ENCODE measurements around the gene UNC5A. TPM values are rescaled to one million over a fixed set of nuclear protein-coding genes. Genes with fewer than 3 reads are reported as not detected.

Gene UNC5A
- total and polyA plus RNA-seq, 9 of the 15 experiments (the other 6 are each of a cell fraction or from before 2014, with no cell fraction given): not detected

DNA sequence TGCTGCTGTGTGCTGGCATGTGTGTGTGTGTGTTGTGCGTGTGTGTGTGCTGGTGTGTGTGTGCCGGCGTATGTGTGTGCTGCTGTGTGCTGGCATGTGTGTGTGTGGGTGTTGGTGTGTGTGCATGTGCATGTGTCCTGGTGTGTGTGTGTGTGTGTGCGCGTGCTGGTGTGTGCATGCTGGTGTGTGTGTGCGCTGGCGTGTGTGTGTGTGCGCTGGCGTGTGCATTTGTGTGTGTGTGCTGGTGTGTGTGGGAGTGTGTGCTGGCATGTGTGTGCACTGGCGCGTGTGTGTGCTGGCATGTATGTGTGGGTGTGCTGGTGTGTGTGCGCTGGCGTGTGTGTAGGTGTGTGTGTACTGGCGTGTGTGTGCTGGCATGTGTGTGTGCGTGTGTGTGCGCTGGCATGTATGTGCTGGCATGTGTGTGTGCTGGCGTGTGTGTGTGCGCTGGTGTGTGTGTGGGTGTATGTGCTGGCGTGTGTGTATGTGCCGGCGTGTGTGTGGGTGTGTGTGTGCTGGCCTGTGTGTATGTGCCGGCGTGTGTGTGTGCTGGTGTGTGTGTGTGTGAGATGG lies 20.1 kb downstream of the UNC5A start:
- no peak overlapping the region for H2AFZ ChIP-seq (ENCODE audit: low read depth, low read length)
- intact Hi-C loops (cut with micrococcal nuclease) (no loop called here), in situ Hi-C loops (cut with MboI) (no loop called here)
- H3K79me2 ChIP-seq (ENCODE audit: control insufficient read depth, insufficient read depth, low read length): no peaks in the 10 kb centered on the region
- DNase-seq (ENCODE audit: extremely low read depth in 1 of 4, low spot score in 3 of 4) (no peak), FAIRE-seq (no peak), ATAC-seq (no peak)
- WGBS (ENCODE audit: insufficient coverage, low coverage, missing lambda C conversion rate): 19% methylated on average over 19 of the region's 23 CpGs
- BruUV-seq (replicated peaks): no TSS peak
- peaks cover 6 to 31% of the 10 kb centered on the region in 2 experiments; a peak in 4 of 5 replicates for H3K27me3 ChIP-seq (ENCODE audit: control insufficient read depth in 2 of 2, insufficient read depth in 2 of 2, low read length in 2 of 2)
- H3K9ac ChIP-seq (ENCODE audit: insufficient read depth in 1 of 2, low read depth in 2 of 2, low read length in 2 of 2): no peak overlapping the region
- 0 out of 2 replicates have a peak, but pooled peaks cover 7% of the 10 kb centered on the region for H4K20me1 ChIP-seq (replicated peaks; ENCODE audit: control insufficient read depth, insufficient read depth, low read length)
- H3K36me3 ChIP-seq (ENCODE audit: control insufficient read depth, insufficient read depth, low read length): no peaks in the 10 kb centered on the region
- H3K4me3 ChIP-seq: no peak overlapping the region
- H3K4me1 ChIP-seq (replicated peaks in 1 of 2; ENCODE audit: control insufficient read depth in 2 of 2, insufficient read depth in 2 of 2, low read length in 2 of 2): no peaks in the 10 kb centered on the region; a peak in 2 of 5 replicates
- POLR2A ChIA-PET: no interaction called here
- H3K4me2 ChIP-seq (ENCODE audit: insufficient read depth, low read length): no peak overlapping the region
- no peaks in the 10 kb centered on the region for H3K9me3 ChIP-seq (replicated peaks; ENCODE audit: control insufficient read depth, insufficient read depth, low read depth, low read length)
- peaks cover 3% of the 10 kb centered on the region for H3K9me1 ChIP-seq (ENCODE audit: control insufficient read depth, insufficient read depth, low read length)
- TF ChIP-seq MYBL2 (IDR thresholded peaks at IDR 0.05; ENCODE audit: low read depth) (no peak), MYBL2 (CRISPR knock-in tag; IDR thresholded peaks at IDR 0.05; ENCODE audit: borderline replicate concordance) (no peak), ZNF175 (CRISPR knock-in tag; IDR thresholded peaks at IDR 0.05; ENCODE audit: low read depth) (no peak), HDAC3 (IDR thresholded peaks at IDR 0.05; ENCODE audit: borderline replicate concordance, partially characterized antibody) (no peak), ZNF436 (CRISPR knock-in tag; IDR thresholded peaks at IDR 0.05) (no peak), POLR2H (tag; IDR thresholded peaks at IDR 0.05; ENCODE audit: low read depth) (no peak), ZNF785 (CRISPR knock-in tag; IDR thresholded peaks at IDR 0.05) (no peak), GABPA (tag; conservative IDR thresholded peaks at IDR 0.05; ENCODE audit: low read depth) (no peak), KHSRP (IDR thresholded peaks at IDR 0.05) (no peak), ZNF232 (CRISPR knock-in tag; IDR thresholded peaks at IDR 0.05) (no peak), JUND (IDR thresholded peaks at IDR 0.05; ENCODE audit: borderline replicate concordance, low read depth, low read length) (no peak), JUND (tag; IDR thresholded peaks at IDR 0.05; ENCODE audit: borderline replicate concordance, low read depth, low read length) (no peak), EGR1 (conservative IDR thresholded peaks at IDR 0.05) (no peak), ZNF212 (CRISPR knock-in tag; IDR thresholded peaks at IDR 0.05) (no peak), TSC22D4 (tag; IDR thresholded peaks at IDR 0.05) (no peak), C11orf30 (IDR thresholded peaks at IDR 0.05; ENCODE audit: low read depth) (no peak), RB1 (IDR thresholded peaks at IDR 0.05; ENCODE audit: low read depth) (no peak)
- TF ChIP-seq, protein P1, sequence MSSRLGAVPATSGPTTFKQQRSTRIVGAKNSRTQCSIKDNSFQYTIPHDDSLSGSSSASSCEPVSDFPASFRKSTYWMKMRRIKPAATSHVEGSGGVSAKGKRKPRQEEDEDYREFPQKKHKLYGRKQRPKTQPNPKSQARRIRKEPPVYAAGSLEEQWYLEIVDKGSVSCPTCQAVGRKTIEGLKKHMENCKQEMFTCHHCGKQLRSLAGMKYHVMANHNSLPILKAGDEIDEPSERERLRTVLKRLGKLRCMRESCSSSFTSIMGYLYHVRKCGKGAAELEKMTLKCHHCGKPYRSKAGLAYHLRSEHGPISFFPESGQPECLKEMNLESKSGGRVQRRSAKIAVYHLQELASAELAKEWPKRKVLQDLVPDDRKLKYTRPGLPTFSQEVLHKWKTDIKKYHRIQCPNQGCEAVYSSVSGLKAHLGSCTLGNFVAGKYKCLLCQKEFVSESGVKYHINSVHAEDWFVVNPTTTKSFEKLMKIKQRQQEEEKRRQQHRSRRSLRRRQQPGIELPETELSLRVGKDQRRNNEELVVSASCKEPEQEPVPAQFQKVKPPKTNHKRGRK (tag; IDR thresholded peaks at IDR 0.05): no peak
- TF ChIP-seq, protein P2, sequence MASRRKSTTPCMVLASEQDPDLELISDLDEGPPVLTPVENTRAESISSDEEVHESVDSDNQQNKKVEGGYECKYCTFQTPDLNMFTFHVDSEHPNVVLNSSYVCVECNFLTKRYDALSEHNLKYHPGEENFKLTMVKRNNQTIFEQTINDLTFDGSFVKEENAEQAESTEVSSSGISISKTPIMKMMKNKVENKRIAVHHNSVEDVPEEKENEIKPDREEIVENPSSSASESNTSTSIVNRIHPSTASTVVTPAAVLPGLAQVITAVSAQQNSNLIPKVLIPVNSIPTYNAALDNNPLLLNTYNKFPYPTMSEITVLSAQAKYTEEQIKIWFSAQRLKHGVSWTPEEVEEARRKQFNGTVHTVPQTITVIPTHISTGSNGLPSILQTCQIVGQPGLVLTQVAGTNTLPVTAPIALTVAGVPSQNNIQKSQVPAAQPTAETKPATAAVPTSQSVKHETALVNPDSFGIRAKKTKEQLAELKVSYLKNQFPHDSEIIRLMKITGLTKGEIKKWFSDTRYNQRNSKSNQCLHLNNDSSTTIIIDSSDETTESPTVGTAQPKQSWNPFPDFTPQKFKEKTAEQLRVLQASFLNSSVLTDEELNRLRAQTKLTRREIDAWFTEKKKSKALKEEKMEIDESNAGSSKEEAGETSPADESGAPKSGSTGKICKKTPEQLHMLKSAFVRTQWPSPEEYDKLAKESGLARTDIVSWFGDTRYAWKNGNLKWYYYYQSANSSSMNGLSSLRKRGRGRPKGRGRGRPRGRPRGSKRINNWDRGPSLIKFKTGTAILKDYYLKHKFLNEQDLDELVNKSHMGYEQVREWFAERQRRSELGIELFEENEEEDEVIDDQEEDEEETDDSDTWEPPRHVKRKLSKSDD (conservative IDR thresholded peaks at IDR 0.05; ENCODE audit: low read length): no peak
- CTCF ChIA-PET (ENCODE audit: low intra/inter-chr PET ratio): no interaction called here
- no peak overlapping the region for H3K27ac ChIP-seq (ENCODE audit: extremely low read depth, low read depth, low read length)
